Neural crest cell (in vitro differentiated cells): Measurements from ENCODE around the gene CBL. TPM values are rescaled to one million over a fixed set of nuclear protein-coding genes. Genes with fewer than 3 reads are reported as not detected.

ENCODE experiments used
- DNase-seq: peaks from one replicate; pipeline ENCODE4 v3.0.0; 2021; ENCODE audit warnings: low read depth, mixed read lengths, low spot score
- H3K27ac Mint-ChIP-seq: one replicate; pipeline ENCODE4 v1.8.0; 2021; ENCODE audit warnings: mild to moderate bottlenecking, mixed read lengths; ENCODE audit not compliant: unreplicated experiment
- H3K27me3 Mint-ChIP-seq: 2 replicates; pipeline ENCODE4 v1.8.0; 2021; ENCODE audit warnings: low read depth, mild to moderate bottlenecking, mixed read lengths
- H3K36me3 Mint-ChIP-seq: 2 replicates; pipeline ENCODE4 v1.8.0; 2021; ENCODE audit warnings: low read depth, mild to moderate bottlenecking, mixed read lengths
- H3K4me1 Mint-ChIP-seq: 2 replicates; pipeline ENCODE4 v1.8.0; 2021; ENCODE audit warnings: mixed read lengths
- H3K4me3 Mint-ChIP-seq: one replicate; pipeline ENCODE4 v1.8.0; 2021; ENCODE audit warnings: mild to moderate bottlenecking, mixed read lengths
- H3K9me3 Mint-ChIP-seq: 2 replicates; pipeline ENCODE4 v1.8.0; 2021; ENCODE audit warnings: mixed read lengths
- total RNA-seq: library from RNA; stranded (reverse); gene quantifications from 2 replicates; pipeline ENCODE4 v1.2.1, GENCODE V29; 2021
- TF ChIP-seq, protein P1 (sequence below): fragments of 200-600 bp; sonication (generic); conservative IDR thresholded peaks from 2 replicates; pipeline ENCODE4 v1.5.0; 2021; ENCODE audit warnings: antibody characterized with exemption, mild to moderate bottlenecking

The CBL gene
- total RNA-seq, 1 donor from 2014 or later, result 43.5 TPM

DNA sequence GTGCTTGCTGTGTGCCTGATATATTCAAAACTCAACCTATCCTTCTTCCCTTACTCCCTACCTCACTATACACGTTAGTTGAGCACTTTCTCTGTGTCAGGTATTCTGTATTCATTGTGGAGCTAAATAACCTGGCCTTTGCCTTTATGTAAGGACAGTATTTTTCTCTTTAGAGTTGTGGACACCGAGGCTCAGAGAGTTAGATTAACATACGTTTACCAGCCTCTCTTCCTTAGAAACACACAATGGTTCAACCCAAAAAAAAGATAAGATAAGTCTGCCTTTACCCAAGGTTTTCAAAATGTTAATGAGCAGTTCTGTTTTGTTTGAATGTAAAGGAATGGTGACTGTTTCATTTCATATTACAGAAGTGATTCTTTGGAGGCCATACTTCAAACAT is 45.0 kb downstream of the CBL start:
- Mint-ChIP-seq H3K27me3 (no peaks in the 10 kb centered on the region), H3K27ac (no peak overlapping the region), H3K36me3 (peaks cover 2% of the 10 kb centered on the region), H3K4me1 (no peaks in the 10 kb centered on the region), H3K9me3 (no peaks in the 10 kb centered on the region), H3K4me3 (no peak overlapping the region)
- DNase-seq, result no peak
- TF ChIP-seq, protein P1, sequence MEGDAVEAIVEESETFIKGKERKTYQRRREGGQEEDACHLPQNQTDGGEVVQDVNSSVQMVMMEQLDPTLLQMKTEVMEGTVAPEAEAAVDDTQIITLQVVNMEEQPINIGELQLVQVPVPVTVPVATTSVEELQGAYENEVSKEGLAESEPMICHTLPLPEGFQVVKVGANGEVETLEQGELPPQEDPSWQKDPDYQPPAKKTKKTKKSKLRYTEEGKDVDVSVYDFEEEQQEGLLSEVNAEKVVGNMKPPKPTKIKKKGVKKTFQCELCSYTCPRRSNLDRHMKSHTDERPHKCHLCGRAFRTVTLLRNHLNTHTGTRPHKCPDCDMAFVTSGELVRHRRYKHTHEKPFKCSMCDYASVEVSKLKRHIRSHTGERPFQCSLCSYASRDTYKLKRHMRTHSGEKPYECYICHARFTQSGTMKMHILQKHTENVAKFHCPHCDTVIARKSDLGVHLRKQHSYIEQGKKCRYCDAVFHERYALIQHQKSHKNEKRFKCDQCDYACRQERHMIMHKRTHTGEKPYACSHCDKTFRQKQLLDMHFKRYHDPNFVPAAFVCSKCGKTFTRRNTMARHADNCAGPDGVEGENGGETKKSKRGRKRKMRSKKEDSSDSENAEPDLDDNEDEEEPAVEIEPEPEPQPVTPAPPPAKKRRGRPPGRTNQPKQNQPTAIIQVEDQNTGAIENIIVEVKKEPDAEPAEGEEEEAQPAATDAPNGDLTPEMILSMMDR, result no peak

DNA sequence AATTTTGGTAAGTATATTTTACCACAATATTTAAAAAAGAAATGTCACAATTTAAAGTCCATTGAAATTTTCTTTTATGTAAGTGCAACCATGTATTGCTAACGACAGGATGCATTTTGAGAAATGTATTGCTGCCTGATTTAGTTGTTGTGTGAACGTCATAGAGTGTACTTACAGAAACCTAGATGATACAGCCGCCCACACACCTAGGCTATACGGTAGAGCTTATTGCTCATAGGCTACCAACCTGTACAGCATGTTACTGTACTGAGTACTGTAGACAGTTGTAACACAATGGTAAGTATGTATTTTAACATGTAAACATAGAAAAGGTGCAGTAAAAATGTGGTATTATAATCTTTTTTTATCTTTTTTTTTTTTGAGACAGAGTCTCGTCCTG is 48.1 kb downstream of the CBL start:
- DNase-seq, result no peak
- Mint-ChIP-seq H3K4me3 (no peak overlapping the region), H3K27me3 (no peaks in the 10 kb centered on the region), H3K9me3 (no peaks in the 10 kb centered on the region), H3K4me1 (peaks cover 6% of the 10 kb centered on the region), H3K27ac (no peak overlapping the region), H3K36me3 (peaks cover 2% of the 10 kb centered on the region)
- TF ChIP-seq, protein P1, result no peak

DNA sequence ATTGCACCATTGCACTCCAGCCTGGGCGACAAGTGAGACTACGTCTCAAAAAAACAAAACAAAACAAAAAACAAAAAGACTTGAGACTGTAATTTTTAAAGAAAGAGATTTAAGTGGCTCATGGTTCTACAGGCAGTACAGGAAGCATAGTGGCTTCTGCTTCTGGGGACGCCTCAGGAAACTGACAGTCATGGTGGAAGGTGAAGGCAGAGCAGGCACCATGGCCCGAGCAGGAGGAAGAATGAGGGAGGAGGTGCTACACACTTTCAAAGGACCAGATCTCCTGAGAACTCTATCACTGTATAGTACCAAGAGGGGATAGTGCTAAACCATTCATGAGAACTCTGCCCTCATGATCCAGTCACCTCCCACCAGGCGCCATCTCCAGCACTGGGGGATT is 52.0 kb downstream of the CBL start:
- H3K9me3 Mint-ChIP-seq, result no peaks in the 10 kb centered on the region

DNA sequence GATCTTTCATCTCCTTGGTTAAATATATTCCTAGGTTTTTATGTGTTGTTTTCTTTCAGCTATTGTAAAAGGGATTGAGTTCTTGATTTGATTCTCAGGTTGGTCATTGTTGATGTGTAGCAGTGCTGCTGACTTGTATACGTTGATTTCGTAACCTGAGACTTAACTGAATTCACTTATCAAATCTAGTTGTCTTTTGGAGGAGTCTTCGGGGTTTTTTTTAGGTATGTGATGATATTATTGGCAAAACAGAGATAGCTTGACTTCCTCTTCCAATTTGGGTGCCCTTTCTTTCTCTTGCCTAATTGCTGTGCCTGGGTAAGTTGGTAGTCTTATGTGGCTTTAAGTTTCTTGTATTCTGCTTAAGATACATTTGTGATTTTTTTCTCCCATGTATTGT is 52.8 kb downstream of the CBL start:
- Mint-ChIP-seq H3K4me3 (no peak overlapping the region), H3K36me3 (peaks cover 2% of the 10 kb centered on the region), H3K9me3 (no peaks in the 10 kb centered on the region), H3K4me1 (peaks cover 7% of the 10 kb centered on the region), H3K27me3 (no peaks in the 10 kb centered on the region), H3K27ac (no peak overlapping the region)
- TF ChIP-seq, protein P1, result no peak
- no peak for DNase-seq

More for the DNA sequence above, 52.0 kb downstream of the CBL start:
- peaks cover 7% of the 10 kb centered on the region for H3K4me1 Mint-ChIP-seq
- DNase-seq, result no peak
- H3K4me3 Mint-ChIP-seq, result no peak overlapping the region
- TF ChIP-seq, protein P1, result no peak
- H3K27ac Mint-ChIP-seq, result peak overlapping the region; percentile 12
- H3K36me3 Mint-ChIP-seq, result peaks cover 2% of the 10 kb centered on the region
- no peaks in the 10 kb centered on the region for H3K27me3 Mint-ChIP-seq

DNA sequence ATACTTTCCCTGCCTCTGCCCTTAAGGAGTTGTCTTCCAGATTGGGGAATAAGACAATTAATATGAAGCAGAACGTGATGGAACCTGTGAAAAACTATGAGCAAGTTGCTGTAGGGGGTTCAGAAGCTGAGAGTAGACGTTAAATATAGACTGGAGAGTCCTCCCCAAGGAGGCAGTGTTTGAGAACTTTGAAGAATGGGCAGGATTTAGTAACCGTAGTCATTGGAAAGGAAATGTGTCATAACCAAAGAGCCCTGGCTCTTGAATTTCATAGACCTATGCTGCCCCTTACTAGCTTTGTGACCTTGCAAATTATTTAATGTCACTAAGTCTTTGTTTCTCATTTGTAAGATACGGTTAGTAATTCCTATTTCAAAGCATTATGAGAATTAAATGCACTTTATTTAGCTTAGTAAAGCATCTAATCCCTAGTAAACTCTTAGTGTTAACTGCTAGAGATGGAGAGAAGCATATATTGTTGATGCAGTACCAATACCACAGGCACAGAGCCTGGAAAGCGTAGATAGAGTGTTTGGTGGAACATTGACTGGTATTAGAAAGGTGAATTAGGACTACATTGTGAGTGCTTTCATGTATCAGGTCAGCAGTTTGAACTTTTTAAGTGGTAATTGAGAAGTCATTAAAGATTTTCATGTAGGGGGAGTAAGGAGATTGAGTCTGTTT is 56.7 kb downstream of the CBL start:
- no peak overlapping the region for H3K4me3 Mint-ChIP-seq
- no peaks in the 10 kb centered on the region for H3K36me3 Mint-ChIP-seq
- no peaks in the 10 kb centered on the region for H3K9me3 Mint-ChIP-seq
- H3K27me3 Mint-ChIP-seq, result no peaks in the 10 kb centered on the region
- TF ChIP-seq, protein P1, result no peak
- DNase-seq, result no peak
- H3K4me1 Mint-ChIP-seq, result peaks cover 7% of the 10 kb centered on the region
- no peak overlapping the region for H3K27ac Mint-ChIP-seq
